Activated CD8-positive, alpha-beta memory T cell treated with anti-CD3 and anti-CD28 coated beads, Interleukin-2, amount 50 U/mL, for 24 hours (primary cell): ENCODE results near the gene PDS5B.
"Not testable (repeated sequence)": the region's sequence is repeated elsewhere in the genome, so short reads cannot be mapped to it uniquely, and the experiment has no call there.

Experiments used
- DNase-seq: peaks from one replicate; pipeline ENCODE4 v3.0.0-alpha.2; 2020; ENCODE audit errors: extremely low read depth

The PDS5B gene, protein sequence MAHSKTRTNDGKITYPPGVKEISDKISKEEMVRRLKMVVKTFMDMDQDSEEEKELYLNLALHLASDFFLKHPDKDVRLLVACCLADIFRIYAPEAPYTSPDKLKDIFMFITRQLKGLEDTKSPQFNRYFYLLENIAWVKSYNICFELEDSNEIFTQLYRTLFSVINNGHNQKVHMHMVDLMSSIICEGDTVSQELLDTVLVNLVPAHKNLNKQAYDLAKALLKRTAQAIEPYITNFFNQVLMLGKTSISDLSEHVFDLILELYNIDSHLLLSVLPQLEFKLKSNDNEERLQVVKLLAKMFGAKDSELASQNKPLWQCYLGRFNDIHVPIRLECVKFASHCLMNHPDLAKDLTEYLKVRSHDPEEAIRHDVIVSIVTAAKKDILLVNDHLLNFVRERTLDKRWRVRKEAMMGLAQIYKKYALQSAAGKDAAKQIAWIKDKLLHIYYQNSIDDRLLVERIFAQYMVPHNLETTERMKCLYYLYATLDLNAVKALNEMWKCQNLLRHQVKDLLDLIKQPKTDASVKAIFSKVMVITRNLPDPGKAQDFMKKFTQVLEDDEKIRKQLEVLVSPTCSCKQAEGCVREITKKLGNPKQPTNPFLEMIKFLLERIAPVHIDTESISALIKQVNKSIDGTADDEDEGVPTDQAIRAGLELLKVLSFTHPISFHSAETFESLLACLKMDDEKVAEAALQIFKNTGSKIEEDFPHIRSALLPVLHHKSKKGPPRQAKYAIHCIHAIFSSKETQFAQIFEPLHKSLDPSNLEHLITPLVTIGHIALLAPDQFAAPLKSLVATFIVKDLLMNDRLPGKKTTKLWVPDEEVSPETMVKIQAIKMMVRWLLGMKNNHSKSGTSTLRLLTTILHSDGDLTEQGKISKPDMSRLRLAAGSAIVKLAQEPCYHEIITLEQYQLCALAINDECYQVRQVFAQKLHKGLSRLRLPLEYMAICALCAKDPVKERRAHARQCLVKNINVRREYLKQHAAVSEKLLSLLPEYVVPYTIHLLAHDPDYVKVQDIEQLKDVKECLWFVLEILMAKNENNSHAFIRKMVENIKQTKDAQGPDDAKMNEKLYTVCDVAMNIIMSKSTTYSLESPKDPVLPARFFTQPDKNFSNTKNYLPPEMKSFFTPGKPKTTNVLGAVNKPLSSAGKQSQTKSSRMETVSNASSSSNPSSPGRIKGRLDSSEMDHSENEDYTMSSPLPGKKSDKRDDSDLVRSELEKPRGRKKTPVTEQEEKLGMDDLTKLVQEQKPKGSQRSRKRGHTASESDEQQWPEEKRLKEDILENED (N-terminal part only)

DNA sequence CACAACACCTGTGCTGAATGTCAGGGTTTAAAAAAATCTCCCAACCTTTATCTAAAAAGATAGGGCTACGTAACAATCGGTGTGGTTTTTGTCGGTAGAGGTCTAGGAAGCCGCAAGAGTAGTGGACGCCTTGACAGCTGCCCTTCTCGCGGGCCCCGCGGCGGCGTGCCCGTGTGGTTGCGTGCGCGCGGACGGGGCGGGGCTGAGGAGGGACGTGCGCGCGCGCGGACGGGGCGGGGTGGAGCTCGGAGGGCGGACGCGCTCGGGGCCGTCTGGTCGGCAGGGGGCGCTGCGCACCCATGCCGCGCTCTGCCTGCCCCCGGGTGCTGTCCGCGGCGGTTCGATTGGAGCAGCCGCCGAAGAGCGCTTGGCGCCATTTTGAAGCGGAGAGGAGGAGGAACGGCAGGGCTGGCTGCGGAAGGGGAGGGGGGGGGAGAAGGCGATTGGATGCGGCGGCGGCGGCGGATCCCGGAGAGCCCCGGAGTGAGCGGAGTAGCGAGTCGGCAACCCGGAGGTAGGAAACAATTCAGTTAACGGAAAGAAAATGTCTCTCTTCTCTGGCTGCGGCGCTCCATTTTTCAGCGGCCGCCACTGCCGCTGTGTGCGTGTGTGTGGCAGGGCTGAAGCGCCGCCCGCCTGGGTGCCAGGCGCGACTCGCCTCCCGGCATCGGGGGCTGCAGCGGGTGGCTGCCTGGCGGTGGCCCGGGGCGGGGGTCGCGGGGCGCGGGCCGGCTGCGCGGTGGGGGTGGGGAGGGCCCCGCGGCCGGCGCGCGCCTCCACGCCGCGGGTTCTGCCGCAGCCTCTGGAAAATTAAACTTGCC, at the start of gene PDS5B:
Gene PDS5B (plus strand): TSS at position 373 of the 821 bp plus-strand sequence. CDS start 62,321 bp downstream, outside the sequence.
- peak; percentile 75 for DNase-seq

DNA sequence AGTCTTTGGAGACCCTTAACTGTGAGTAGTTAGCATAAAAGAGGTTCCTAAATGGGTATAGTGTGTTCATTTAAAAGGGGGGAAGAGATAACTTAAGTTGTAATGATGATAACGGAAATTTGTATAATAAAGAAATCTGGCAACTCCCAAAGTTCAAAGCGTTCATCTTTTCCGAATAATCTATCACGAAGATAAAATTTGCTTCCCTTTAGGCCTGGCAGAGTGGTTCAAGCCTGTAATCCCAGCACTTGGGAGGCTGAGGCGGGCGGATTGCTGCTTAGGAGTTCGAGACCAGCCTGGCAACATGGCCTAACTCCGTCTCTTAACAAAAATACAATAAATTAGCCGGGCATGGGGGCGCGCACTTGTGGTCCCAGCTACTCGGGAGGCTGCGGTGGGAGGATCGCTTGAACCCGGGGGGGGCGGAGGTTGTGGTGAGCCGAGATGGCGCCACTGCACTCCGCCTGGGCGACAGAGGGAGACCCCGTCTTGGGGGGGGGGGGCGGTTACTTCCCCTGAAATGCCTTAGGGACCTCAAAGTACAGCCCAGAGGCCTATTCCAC, 48.6 kb upstream of the PDS5B start:
- no peak for DNase-seq

DNA sequence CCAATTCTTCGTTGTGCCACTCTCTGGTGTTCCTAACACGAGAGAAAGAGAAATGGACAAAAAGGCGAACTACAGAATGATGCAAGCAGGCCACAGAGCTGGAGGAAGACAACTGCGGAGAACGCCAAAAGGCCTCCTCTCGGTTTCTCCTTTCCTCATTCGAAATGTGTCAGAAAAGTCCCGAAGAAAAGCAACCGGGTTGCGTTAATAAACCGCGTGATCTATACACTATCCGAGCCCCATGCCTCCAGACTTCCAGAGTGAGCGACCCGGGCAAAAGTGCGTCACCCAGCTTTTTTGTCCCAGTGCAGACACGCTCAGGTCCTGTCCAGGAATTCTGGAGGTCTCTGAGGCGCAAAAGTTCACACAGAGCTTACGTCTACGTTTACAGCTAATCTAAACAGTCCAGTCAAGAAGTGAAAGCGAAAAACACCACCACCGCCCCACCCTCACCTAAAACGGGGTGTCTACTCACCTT, 48.1 kb upstream of the PDS5B start:
- DNase-seq: peak; percentile 30

DNA sequence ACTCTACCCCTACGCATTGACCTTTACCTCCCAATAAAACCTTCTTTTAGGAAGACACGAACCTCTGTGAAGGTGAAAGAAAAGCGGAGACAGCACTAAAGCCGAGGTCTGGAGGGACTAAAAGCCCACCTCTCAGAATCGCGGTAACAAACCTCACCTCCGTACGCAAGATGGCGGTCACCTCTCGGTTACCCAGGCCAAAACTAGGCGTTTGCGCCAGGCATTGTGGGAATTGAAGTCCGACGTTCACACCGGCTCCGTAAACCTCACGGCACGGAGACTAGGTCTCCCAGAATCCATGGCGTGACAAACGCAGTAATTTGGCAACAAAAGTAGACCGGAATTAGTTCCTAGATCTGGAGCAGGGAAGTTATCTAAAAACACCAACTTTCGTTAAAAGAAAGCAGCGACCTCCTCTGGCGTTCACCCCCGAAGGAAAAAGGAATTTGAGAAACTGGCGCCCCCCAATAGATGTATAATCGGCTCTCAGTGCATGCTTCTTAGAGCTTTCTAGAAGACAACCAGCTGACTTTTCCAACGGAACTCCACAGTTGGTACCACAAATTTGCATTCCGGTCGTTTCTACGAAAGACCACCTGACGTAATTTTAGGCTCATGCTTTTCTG, 47.5 kb upstream of the PDS5B start, which contains the start of gene N4BP2L2:
Gene N4BP2L2 (minus strand): TSS at position 175 of the 626 bp plus-strand sequence. CDS start 1,768 bp downstream, outside the sequence.
- DNase-seq: peak; percentile 85

DNA sequence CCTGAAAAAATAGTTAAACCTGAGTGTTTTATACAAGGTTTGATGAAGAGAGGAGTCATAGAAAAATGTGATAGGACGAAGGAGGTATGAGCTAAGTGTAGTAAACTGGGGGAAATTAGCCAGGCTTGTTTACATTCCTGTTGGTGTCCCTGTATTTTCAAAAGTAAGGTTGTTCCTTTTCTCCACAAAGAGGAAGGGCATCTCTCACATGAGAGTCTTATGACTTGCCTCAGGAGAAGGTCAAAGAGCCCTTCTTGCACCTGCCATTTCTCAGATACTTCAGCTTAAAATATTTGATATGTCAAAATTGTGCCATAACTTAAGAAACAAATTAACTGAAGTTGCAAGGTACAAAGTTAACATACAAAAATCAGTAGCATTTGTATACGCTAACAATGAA, 44.0 kb upstream of the PDS5B start:
- no peak for DNase-seq

DNA sequence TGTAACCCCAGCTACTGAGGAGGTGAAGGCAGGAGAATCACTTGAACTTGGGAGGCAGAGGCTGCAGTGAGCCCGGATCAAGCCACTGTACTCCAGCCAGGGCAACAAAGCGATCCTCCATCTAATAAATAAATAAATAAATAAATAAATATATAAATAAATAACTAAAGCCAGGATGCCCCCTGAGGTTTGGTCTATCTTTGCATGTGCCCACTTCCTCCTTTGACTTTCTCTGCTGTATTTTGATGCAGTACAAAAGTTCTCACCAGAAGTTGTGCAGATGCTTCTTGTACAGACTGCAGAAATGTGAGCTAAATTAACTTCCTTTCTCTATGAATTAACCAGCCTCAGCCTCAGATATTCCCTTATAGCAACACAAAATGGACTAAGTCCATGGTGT, 41.2 kb upstream of the PDS5B start:
- DNase-seq: no peak

DNA sequence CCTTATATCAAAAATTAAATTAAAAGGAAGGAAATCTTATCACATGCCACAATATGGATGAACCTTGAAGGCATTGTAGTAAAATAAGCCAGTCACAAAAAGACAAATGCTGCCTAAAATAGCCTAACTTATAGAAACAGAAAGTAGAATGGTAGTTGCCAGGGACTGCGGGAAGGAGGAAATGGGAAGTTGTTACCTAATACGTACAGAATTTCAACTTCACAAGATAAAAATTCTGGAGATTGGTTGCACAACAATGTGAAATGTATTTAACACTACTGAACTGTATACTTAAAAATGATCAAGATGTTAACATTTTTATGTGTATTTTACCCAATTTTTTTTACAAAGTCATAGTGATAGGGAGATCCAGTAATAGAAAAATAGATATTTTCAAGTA, 37.4 kb upstream of the PDS5B start:
- DNase-seq: no peak

DNA sequence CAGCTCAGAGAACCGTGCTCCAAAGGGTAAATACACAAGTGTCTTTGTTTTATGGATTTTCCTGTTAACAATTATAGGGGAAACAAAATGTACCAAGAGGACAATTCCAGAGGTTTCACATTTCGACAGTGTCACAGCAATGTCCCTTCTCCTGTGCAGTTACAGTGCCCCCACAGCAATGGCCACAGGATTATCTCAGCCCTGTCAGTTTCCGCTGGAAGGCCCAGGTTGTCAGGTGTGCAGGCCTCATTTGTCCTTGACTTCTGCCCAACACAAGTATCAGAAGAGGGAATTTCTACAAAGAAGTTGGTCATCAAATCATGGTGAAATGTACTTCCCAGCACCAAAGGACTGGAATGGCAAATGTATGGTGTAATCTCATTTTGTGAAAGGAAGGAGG, 36.5 kb upstream of the PDS5B start:
- DNase-seq: no peak

DNA sequence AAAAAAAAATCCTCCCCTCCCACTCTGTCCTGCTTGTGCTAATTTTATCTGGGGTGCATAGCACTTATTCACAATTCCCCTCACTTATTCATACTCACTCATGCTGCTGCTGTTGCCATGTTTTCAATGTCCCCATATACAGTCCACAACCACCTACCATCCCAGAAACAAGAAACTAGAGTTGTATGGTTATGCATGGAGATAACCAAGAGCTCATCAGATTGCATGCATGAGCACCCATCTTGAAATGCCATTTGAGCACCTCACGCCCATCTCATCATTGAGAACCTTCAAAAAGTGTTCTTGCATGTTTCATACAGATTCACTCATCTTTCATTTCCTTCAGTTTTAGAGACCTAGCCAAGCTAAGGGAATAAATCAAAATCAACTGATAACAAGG, 32.5 kb upstream of the PDS5B start:
- DNase-seq: no peak

DNA sequence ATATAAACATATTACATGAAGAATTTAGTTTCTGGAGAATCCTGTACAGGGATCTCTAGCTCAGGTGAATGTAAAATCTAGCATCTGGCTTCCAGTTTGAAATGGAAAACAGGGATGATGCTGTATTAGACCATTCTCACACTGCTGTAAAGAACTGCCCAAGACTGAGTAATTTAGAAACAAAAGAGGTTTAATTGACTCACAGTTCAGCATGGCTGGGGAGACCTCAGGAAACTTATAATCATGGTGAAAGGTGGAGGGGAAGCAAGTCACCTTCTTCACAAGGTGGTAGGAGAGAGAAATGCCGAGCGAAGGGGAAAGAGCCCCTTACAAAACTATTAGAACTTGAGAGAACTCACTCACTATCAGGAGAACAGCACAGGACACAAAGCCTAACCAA, 30.6 kb upstream of the PDS5B start:
- no peak for DNase-seq

DNA sequence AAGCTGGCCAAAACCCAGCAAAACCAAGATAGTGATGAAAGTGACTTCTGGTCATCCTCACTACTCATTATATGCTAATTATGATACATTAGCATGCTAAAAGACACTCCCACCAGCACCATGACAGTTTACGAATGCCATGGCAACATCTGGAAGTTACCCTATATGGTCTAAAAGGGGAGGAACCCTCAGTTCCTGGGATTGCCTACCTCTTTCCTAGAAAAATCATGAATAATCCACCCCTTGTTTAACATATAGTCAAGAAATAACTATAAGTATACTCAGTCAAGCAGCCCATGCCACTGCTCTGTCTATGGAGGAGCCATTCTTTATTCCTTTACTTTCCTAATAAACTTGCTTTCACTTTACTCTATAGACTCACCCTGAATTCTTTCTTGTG, 25.4 kb upstream of the PDS5B start:
- not testable (repeated sequence) for DNase-seq

DNA sequence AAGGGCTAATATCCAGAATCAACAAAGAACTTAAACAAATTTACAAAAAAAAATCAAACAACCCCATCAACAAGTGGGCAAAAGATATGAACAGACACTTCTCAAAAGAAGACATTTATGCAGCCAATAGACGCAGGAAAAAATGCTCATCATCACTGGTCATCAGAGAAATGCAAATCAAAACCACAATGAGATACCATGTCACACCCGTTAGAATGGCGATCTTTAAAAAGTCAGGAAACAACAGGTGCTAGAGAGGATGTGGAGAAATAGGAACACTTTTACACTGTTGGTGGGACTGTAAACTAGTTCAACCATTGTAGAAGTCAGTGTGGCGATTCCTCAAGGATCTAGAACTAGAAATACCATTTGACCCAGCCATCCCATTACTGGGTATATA, 10.6 kb upstream of the PDS5B start:
- DNase-seq: not testable (repeated sequence)

DNA sequence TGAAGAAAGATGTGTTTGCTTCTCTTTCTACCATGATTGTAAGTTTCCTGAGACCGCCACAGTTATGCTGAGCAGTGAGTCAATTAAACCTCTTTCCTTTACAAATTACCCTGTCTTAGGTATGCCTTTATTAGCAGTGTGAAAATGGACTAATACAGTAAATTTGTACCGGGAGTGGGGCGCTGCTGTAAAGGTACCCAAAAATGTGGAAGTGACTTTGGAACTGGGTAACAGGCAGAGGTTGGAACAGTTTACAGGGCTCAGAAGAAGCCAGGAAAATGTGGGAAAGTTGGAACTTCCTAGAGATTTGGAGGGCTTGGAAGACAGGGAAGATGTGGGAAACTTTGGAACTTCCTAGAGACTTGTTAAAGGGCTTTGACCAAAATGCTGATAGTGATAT, 9.2 kb upstream of the PDS5B start:
- DNase-seq: no peak

DNA sequence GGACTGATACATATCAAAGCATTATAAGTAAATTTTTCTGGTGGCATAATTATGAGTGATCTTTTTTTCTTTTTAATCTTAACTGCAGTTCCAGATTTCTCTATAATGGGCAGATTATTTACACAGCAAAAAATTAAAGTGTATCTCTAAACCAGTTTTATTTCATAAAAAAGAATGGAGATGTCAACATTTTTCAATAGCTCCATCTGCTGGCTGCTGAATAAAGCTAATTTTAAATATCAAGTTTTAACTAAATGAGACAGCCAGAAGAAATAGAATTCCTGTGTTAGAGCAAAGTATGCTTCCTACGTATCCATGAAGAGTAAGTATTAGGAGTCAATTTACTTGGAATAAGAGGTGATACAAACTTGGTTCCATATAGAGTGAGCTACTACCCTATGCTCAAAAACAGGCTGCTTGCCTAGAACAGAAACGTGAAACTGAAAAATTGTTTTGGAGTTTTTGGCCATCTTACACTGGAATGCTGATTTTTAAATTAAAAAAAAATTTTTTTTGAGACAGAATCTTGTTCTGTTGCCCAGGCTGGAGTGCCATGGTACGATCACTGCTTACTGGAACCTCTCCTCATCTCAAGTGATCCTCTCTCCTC, 5.0 kb upstream of the PDS5B start:
- no peak for DNase-seq

DNA sequence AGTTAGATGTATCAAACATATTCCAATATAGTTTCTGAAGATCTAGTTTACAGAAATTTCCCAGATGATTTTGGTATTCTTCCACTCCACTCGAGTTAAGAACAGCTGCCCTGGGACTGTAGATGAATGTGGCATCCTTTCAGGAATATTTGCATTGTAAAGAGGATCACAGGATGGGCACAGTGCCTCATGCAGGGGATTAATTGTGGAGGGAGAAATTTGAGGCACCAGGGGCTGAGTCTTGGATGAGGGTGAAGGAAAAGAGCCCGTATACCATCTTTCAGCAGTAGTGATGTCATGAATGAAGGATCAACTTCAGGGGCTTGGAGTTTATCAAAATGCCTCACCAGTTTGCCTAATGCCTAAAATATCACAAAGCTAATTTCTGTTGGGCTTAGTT, 4.0 kb upstream of the PDS5B start:
- no peak for DNase-seq

DNA sequence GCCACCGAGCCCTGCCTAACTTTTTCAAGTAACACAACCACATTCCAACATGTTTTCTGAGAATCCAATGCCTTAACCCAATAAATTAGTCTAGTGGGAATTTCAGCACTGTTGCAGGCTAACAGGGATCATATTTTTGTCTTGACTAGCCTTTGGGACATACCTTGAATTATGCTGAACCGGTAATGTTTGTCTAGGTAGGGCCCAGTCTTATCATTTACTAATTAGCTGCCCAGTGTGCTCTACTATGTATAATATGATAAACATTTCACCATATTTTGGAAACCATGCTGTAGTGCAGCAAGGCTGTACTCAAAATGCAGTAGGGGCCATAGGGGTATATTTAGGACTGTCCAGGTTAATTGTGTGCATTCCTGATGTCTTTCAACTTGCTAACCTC, 3.3 kb upstream of the PDS5B start:
- DNase-seq: no peak

DNA sequence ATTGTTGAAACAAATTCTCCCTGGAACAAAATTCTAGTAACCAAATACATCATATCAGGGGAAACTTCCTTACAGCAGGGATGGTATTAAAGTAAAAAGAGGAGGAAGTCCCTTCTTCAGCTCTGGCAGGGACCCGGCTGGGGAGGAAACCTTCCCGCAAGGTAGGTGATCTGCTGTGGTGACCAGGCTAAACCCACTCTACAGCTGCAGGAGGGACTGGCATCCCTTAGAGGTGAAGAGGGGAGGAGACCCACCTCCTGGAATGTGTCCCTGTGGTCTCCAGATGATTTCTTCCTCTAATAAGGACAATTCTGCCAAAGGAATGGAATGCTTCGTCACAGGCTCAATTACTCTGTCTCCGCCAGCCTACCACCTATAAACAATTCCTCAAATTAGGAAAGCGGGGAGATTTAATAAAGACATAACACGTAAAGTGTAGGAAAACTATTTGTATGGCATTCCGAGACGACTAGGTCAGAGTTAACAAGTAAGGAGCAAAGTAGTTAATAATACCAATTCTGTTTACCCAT, 637 bp upstream of the PDS5B start:
- no peak for DNase-seq

DNA sequence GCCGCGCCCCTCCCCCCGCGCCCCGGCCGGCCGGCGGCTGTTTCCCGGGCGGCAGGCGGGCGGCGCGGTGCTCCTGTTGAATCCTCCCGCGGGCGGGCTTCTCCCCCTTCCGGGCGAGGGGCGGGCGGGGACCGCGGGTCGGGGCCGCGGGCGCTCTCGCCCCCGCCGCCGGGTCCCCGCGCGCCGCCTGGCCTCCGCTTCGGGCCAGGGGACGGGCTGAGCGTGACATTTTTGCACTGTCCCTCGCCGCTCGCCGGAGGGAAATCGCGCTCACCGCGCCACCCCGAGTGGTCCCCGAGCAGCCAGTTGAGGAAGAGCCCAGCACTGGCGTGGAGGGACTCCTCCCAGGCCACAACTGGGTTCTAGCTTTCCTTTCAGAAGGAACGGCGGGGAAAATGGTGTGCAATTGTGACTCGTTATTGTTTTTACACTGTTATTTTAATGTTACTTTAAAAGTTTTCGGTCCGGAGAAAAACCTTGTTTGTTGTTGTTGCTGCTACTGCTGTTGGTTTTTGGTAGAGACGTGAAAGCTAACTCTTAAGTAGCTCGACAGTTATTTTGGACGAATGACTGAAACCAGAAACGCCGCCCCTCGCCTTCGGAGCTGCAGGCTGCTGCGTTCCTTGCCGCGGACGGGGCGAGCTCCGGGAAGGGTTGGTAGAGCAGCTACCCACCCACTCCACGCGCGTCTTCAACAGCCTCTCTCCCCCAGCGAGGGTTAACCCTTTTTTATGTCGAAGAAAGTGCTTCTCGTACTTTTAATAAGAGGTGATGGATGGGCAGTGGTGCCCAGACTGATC, 959 bp downstream of the PDS5B start:
- peak; percentile 17 for DNase-seq

DNA sequence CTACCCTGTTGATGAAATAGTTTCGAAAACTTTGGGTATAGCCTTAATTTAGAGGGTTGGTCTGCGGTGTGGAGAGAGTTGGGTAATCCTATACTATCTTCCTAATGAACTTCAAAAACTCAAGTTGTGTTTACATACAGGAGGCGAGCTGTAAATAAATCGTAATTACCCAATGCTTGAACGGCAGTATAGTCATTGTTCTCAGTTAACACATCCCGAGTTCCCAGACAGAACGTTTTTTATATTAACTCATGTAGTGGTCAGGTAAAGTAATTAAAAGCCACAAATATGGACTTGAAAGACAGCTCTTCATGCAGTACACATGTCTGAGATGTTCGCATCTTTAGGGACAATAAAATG, 1.5 kb downstream of the PDS5B start:
- no peak for DNase-seq
